ENCODE results near the gene QRICH2. TPM values are rescaled to one million over a fixed set of nuclear protein-coding genes. Genes with fewer than 3 reads are reported as not detected.

QRICH2 gene
- total and polyA plus RNA-seq, 2 of the 4 experiments (the other 2 are of a cell fraction): 4.3 to 4.8 TPM

DNA sequence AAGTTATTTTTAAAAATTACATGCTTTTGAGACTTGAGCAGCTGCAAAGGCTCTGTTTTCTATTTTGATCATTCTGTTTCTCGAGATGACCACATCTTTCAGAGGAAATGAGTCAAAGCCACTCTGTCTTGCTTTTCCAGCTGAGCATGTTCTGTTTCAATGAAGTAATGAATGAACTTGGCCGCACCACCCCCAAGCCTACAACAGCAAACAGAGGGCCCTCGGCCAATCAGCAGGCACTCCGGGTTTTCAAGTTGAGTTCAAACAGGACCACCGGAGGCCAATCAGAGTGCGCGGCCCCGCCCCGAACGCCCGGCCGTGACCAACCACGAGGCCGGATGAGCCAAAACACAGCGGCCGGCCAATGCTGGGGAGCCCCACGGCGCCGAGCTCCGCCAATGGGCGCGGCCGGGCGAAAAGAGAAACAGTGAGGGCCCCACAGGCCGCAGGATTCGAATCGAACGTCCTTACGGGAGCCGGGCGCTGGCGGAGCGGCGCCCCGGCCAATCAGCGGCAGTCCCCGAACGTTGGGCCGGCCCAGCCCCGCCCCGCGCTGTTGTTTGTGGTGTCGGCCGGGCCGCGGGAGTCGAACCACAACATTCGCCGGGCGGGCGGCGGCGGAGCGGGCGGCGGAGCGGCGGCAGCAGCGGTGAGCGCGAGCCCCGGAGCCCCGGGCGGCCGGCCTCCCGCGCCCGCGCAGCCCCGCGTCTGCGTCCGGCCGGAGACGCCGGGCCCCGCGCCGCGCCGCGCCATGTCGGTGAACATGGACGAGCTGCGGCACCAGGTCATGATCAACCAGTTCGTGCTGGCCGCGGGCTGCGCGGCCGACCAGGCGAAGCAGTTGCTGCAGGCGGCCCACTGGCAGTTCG, 43.1 kb downstream of the QRICH2 start, which contains the start of gene UBALD2:
UBALD2 (plus strand) TSS at position 594 of the 869 bp plus-strand sequence; CDS start at position 752, 158 bp downstream.
- peak within 1 kb of the TSS; percentile 59 for H3K27ac ChIP-seq (ENCODE audit: insufficient read depth, low read length)
- peak within 1 kb of the TSS; percentile 99 for H3K14ac ChIP-seq (replicated peaks; ENCODE audit: low read depth, low read length)
- no TSS peak for BruUV-seq (replicated peaks)
- H2AK5ac ChIP-seq (ENCODE audit: low read depth, low read length): peak within 1 kb of the TSS; percentile 92
- H3K4ac ChIP-seq (ENCODE audit: low read depth, low read length): peak within 1 kb of the TSS; percentile 96
- peak; percentile 95 for ATAC-seq (ENCODE audit: low read depth)
- H2BK120ac ChIP-seq (ENCODE audit: low read depth, low read length): peak within 1 kb of the TSS; percentile 67
- H3K36me3 ChIP-seq (ENCODE audit: control insufficient read depth, insufficient read depth, low read length): peaks cover 4% of the 10 kb centered on the region
- H2BK20ac ChIP-seq (ENCODE audit: low read depth, low read length): peak within 1 kb of the TSS; percentile 60
- peaks cover 27 to 49% of the 10 kb centered on the region in 2 experiments for H3K79me1 ChIP-seq (ENCODE audit: low read depth in 1 of 2, low read length in 2 of 2)
- POLR2A ChIA-PET (ENCODE audit: unreplicated experiment): interaction anchor here (0.6 kb wide), 1 partner anchor 15 kb away, joined by 4 read pairs; no protein-coding TSS in a partner anchor
- in situ Hi-C loops (cut with MboI; ENCODE audit: low sequenced_read_pairs) (no loop called here), dilution Hi-C loops (cut with HindIII; ENCODE audit: low sequenced_read_pairs, unreplicated experiment) (no loop called here), intact Hi-C loops (cut with micrococcal nuclease) (loop anchor here (2.0 to 5.0 kb wide), 2 partner anchors 24 to 128 kb away; partner anchors contain the start of gene RNF157)
- H4K8ac ChIP-seq (ENCODE audit: low read depth in 2 of 2, low read length in 2 of 2): peak within 1 kb of the TSS; percentile 30 to 95
- H3K9ac ChIP-seq (ENCODE audit: low read depth, low read length): peak within 1 kb of the TSS; percentile 69
- peak within 1 kb of the TSS; percentile 97 for H2AFZ ChIP-seq (replicated peaks; ENCODE audit: low read length, poor library complexity)
- 0% methylated on average over 48 of the region's 94 CpGs; no CpG with 5 or more reads in 1 of the 2 experiments for WGBS, 2 experiments (ENCODE audit: extremely low coverage in 2 of 2, insufficient read length in 1 of 2)
- peak within 1 kb of the TSS; percentile 98 for H2AK9ac ChIP-seq (replicated peaks; ENCODE audit: low read depth, low read length, poor library complexity)
- H4K91ac ChIP-seq (ENCODE audit: insufficient read depth, low read depth, low read length): peak within 1 kb of the TSS; percentile 96
- H2BK5ac ChIP-seq (ENCODE audit: low read depth, low read length, poor library complexity, severe bottlenecking): peak within 1 kb of the TSS; percentile 88
- CTCF ChIA-PET: interaction anchor here (0.7 to 1.3 kb wide), 4 partner anchors 8 to 51 kb away, joined by 3 to 4 read pairs (median 3); no protein-coding TSS in a partner anchor
- peak; percentile 100 for DNase-seq
- peak within 1 kb of the TSS; percentile 75; the same call in 2 of the 3 replicates for H2BK15ac ChIP-seq (ENCODE audit: low read depth, low read length)
- no peaks in the 10 kb centered on the region for H3K9me3 ChIP-seq (ENCODE audit: control insufficient read depth, insufficient read depth, low read length)
- peak within 1 kb of the TSS; percentile 88 for H3K4me2 ChIP-seq (ENCODE audit: low read depth, low read length)
- peak within 1 kb of the TSS; percentile 93 for H3K56ac ChIP-seq (ENCODE audit: extremely low read depth, insufficient read depth, low read length)
- H4K5ac ChIP-seq (ENCODE audit: low read depth, low read length): peak within 1 kb of the TSS; percentile 13; the same call in 1 of the 2 replicates
- H3K4me3 ChIP-seq (ENCODE audit: insufficient read depth, low read depth, low read length): peak within 1 kb of the TSS; percentile 100
- H3K9me1 ChIP-seq (ENCODE audit: insufficient read depth, low read length): peaks cover 15% of the 10 kb centered on the region
- peak within 1 kb of the TSS; percentile 54 for H3K18ac ChIP-seq (ENCODE audit: low read depth, low read length)
- H3K4me1 ChIP-seq (ENCODE audit: control insufficient read depth, insufficient read depth, low read length): peaks cover 10% of the 10 kb centered on the region
- no peaks in the 10 kb centered on the region for H3K27me3 ChIP-seq (ENCODE audit: control insufficient read depth, insufficient read depth, low read length)
- peak within 1 kb of the TSS; percentile 99; the same call in 1 of the 2 replicates for H3K23ac ChIP-seq (ENCODE audit: low read depth, low read length)
- H4K20me1 ChIP-seq (ENCODE audit: insufficient read depth, low read length): no peaks in the 10 kb centered on the region
- no peak for TF ChIP-seq SMC3 (IDR thresholded peaks at IDR 0.05; ENCODE audit: low read depth, low read length)
- TF ChIP-seq RFX5 (IDR thresholded peaks at IDR 0.05; ENCODE audit: low read depth, low read length): no peak
- no peak for TF ChIP-seq RAD21 (IDR thresholded peaks at IDR 0.05; ENCODE audit: low read length)
- TF ChIP-seq MAZ (IDR thresholded peaks at IDR 0.05; ENCODE audit: borderline replicate concordance, low read depth, low read length): peak; percentile 67; the same call in 1 of the 2 replicates
- TF ChIP-seq, protein P1, sequence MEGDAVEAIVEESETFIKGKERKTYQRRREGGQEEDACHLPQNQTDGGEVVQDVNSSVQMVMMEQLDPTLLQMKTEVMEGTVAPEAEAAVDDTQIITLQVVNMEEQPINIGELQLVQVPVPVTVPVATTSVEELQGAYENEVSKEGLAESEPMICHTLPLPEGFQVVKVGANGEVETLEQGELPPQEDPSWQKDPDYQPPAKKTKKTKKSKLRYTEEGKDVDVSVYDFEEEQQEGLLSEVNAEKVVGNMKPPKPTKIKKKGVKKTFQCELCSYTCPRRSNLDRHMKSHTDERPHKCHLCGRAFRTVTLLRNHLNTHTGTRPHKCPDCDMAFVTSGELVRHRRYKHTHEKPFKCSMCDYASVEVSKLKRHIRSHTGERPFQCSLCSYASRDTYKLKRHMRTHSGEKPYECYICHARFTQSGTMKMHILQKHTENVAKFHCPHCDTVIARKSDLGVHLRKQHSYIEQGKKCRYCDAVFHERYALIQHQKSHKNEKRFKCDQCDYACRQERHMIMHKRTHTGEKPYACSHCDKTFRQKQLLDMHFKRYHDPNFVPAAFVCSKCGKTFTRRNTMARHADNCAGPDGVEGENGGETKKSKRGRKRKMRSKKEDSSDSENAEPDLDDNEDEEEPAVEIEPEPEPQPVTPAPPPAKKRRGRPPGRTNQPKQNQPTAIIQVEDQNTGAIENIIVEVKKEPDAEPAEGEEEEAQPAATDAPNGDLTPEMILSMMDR (conservative IDR thresholded peaks at IDR 0.05; ENCODE audit: low read depth, low read length): no peak
- TF ChIP-seq, protein P2, sequence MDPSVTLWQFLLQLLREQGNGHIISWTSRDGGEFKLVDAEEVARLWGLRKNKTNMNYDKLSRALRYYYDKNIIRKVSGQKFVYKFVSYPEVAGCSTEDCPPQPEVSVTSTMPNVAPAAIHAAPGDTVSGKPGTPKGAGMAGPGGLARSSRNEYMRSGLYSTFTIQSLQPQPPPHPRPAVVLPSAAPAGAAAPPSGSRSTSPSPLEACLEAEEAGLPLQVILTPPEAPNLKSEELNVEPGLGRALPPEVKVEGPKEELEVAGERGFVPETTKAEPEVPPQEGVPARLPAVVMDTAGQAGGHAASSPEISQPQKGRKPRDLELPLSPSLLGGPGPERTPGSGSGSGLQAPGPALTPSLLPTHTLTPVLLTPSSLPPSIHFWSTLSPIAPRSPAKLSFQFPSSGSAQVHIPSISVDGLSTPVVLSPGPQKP (IDR thresholded peaks at IDR 0.05; ENCODE audit: borderline replicate concordance, low read depth, low read length): no peak
- TF ChIP-seq CHD1 (IDR thresholded peaks at IDR 0.05; ENCODE audit: low read depth, low read length): no peak
- no peak; the same call in 1 of the 2 replicates for TF ChIP-seq BHLHE40 (IDR thresholded peaks at IDR 0.05; ENCODE audit: low read depth, low read length)
- TF ChIP-seq RCOR1 (IDR thresholded peaks at IDR 0.05; ENCODE audit: insufficient replicate concordance, low read length): no peak
- TF ChIP-seq FOS (IDR thresholded peaks at IDR 0.05; ENCODE audit: low read depth, low read length): peak; percentile 83; the same call in 1 of the 2 replicates
- TF ChIP-seq, protein P3, sequence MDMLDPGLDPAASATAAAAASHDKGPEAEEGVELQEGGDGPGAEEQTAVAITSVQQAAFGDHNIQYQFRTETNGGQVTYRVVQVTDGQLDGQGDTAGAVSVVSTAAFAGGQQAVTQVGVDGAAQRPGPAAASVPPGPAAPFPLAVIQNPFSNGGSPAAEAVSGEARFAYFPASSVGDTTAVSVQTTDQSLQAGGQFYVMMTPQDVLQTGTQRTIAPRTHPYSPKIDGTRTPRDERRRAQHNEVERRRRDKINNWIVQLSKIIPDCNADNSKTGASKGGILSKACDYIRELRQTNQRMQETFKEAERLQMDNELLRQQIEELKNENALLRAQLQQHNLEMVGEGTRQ (IDR thresholded peaks at IDR 0.05; ENCODE audit: low read depth, low read length): peak; percentile 39; the same call in 1 of the 2 replicates
- TF ChIP-seq POLR2A (IDR thresholded peaks at IDR 0.05; ENCODE audit: low read depth, low read length): peak; percentile 87
